IgD-negative memory B cell (primary cell): ENCODE results near the gene ZNF177. TPM values are rescaled to one million over a fixed set of nuclear protein-coding genes. Genes with fewer than 3 reads are reported as not detected.
A peak's percentile ranks its signal among the peaks of the same experiment; 100 is the strongest.

Source experiments
- H3K27ac Mint-ChIP-seq, 3 donors: one replicate each; pipeline ENCODE4 v1.8.0; 2020 to 2022; ENCODE audit warnings: mild to moderate bottlenecking in 3 of 3, mixed read lengths in 3 of 3, moderate library complexity in 1 of 3
- H3K27me3 Mint-ChIP-seq: one replicate; pipeline ENCODE4 v1.8.0; 2021; ENCODE audit warnings: mixed read lengths
- H3K36me3 Mint-ChIP-seq: one replicate; pipeline ENCODE4 v1.8.0; 2020; ENCODE audit warnings: mild to moderate bottlenecking, mixed read lengths
- H3K4me1 Mint-ChIP-seq, 3 donors: one replicate each; pipeline ENCODE4 v1.8.0; 2020 to 2022; ENCODE audit warnings: mixed read lengths in 3 of 3, mild to moderate bottlenecking in 1 of 3
- H3K4me3 Mint-ChIP-seq, 4 donors: one replicate each; pipeline ENCODE4 v1.8.0; 2020 to 2022; ENCODE audit warnings: mild to moderate bottlenecking in 4 of 4, mixed read lengths in 4 of 4, moderate library complexity in 3 of 4
- H3K9me3 Mint-ChIP-seq, 3 donors: one replicate each; pipeline ENCODE4 v1.8.0; 2020 to 2021; ENCODE audit warnings: mixed read lengths in 3 of 3, mild to moderate bottlenecking in 1 of 3
- polyA plus RNA-seq: library from polyadenylated mRNA; unstranded; fragments of 300-500 nt; fragmentation: Illumina TruSeq; gene quantifications from one replicate; pipeline ENCODE4 v1.2.3, GENCODE V29; 2021

Gene ZNF177
- polyA plus RNA-seq, 1 donor from 2014 or later: 1.6 TPM

GRCh38 chr19:9354651-9355050 is 8.2 kb upstream of the ZNF177 start:
- Mint-ChIP-seq H3K9me3 (peaks cover 7 to 30% (median 23%) of the 10 kb centered on the region in 3 donors), H3K4me1 (peaks cover 0 to 1% (median 0%) of the 10 kb centered on the region in 3 donors), H3K36me3 (peaks cover 14% of the 10 kb centered on the region), H3K27ac (no peak overlapping the region), H3K27me3 (no peaks in the 10 kb centered on the region), H3K4me3 (no peak overlapping the region)

- Mint-ChIP-seq H3K27ac (no peak overlapping the region), H3K9me3 (peaks cover 16 to 69% (median 46%) of the 10 kb centered on the region in 3 donors), H3K4me1 (no peaks in the 10 kb centered on the region), H3K27me3 (no peaks in the 10 kb centered on the region), H3K4me3 (no peak overlapping the region), H3K36me3 (peaks cover 36% of the 10 kb centered on the region)
Observed at GRCh38 chr19:9370738-9371619, 8.2 kb downstream of the ZNF177 start.

GRCh38 chr19:9381361-9381785 is 18.6 kb downstream of the ZNF177 start:
- H3K9me3 Mint-ChIP-seq: peaks cover 20 to 57% (median 56%) of the 10 kb centered on the region in 3 donors
- peaks cover 0 to under 1% (median 0%) of the 10 kb centered on the region in 3 donors for H3K4me1 Mint-ChIP-seq
- peaks cover 46% of the 10 kb centered on the region for H3K36me3 Mint-ChIP-seq

GRCh38 chr19:9406798-9407352 is 44.1 kb downstream of the ZNF177 start:
- H3K9me3 Mint-ChIP-seq: peaks cover 17 to 34% (median 28%) of the 10 kb centered on the region in 3 donors
- peaks cover 3% of the 10 kb centered on the region for H3K36me3 Mint-ChIP-seq
- H3K4me1 Mint-ChIP-seq: peaks cover 2 to 3% (median 2%) of the 10 kb centered on the region in 3 donors
- H3K4me3 Mint-ChIP-seq: peak overlapping the region; percentile 71 to 89 (median 76)
- H3K27ac Mint-ChIP-seq: peak overlapping the region in 1 of 3 donors; percentile 46
- peaks cover 3% of the 10 kb centered on the region for H3K27me3 Mint-ChIP-seq

More at GRCh38 chr19:9381361-9381785, 18.6 kb downstream of the ZNF177 start:
- no peak overlapping the region for H3K4me3 Mint-ChIP-seq
- H3K27me3 Mint-ChIP-seq: no peaks in the 10 kb centered on the region
- H3K27ac Mint-ChIP-seq: no peak overlapping the region

- Mint-ChIP-seq H3K9me3 (peaks cover 16 to 38% (median 34%) of the 10 kb centered on the region in 3 donors), H3K4me3 (peak overlapping the region in 3 of 4 donors; percentile 10 to 89 (median 84)), H3K27me3 (peaks cover 3% of the 10 kb centered on the region), H3K27ac (no peak overlapping the region), H3K4me1 (peaks cover 2 to 3% (median 2%) of the 10 kb centered on the region in 3 donors), H3K36me3 (peaks cover 6% of the 10 kb centered on the region)
Observed at GRCh38 chr19:9407827-9408226, 45.0 kb downstream of the ZNF177 start.

GRCh38 chr19:9413240-9413954 is 50.6 kb downstream of the ZNF177 start:
- Mint-ChIP-seq H3K4me1 (peaks cover 0 to 2% (median 0%) of the 10 kb centered on the region in 3 donors), H3K9me3 (peaks cover 17 to 41% (median 40%) of the 10 kb centered on the region in 3 donors), H3K4me3 (peak overlapping the region in 1 of 4 donors; percentile 17), H3K36me3 (peaks cover 33% of the 10 kb centered on the region), H3K27ac (no peak overlapping the region), H3K27me3 (no peaks in the 10 kb centered on the region)

GRCh38 chr19:9427941-9428340 is 65.1 kb downstream of the ZNF177 start:
- Mint-ChIP-seq H3K27ac (no peak overlapping the region), H3K4me1 (peaks cover 2 to 10% (median 8%) of the 10 kb centered on the region in 3 donors), H3K4me3 (no peak overlapping the region), H3K27me3 (no peaks in the 10 kb centered on the region), H3K9me3 (peaks cover 2 to 22% (median 10%) of the 10 kb centered on the region in 3 donors), H3K36me3 (peaks cover 30% of the 10 kb centered on the region)

GRCh38 chr19:9430444-9430843 is 67.6 kb downstream of the ZNF177 start:
- Mint-ChIP-seq H3K4me3 (no peak overlapping the region), H3K4me1 (peaks cover 18 to 22% (median 22%) of the 10 kb centered on the region in 3 donors)

GRCh38 chr19:9431475-9431874 is 68.7 kb downstream of the ZNF177 start:
- H3K4me3 Mint-ChIP-seq: peak overlapping the region in 1 of 4 donors; percentile 56
- peaks cover 0 to 9% (median 4%) of the 10 kb centered on the region in 3 donors for H3K9me3 Mint-ChIP-seq
- peaks cover 15% of the 10 kb centered on the region for H3K36me3 Mint-ChIP-seq
- no peak overlapping the region for H3K27ac Mint-ChIP-seq
- peaks cover 25 to 30% (median 28%) of the 10 kb centered on the region in 3 donors for H3K4me1 Mint-ChIP-seq
- H3K27me3 Mint-ChIP-seq: no peaks in the 10 kb centered on the region

More at GRCh38 chr19:9430444-9430843, 67.6 kb downstream of the ZNF177 start:
- Mint-ChIP-seq H3K36me3 (peaks cover 18% of the 10 kb centered on the region), H3K27ac (peak overlapping the region in 1 of 3 donors; percentile 58), H3K27me3 (no peaks in the 10 kb centered on the region), H3K9me3 (peaks cover 0 to 9% (median 4%) of the 10 kb centered on the region in 3 donors)

Other genes starting within 250 kb of the ZNF177 start
- gene OR7G1, start 247.2 kb upstream of the ZNF177 start, polyA plus RNA-seq: not detected
- not detected for gene OR7G3, start 236.1 kb upstream of the ZNF177 start, polyA plus RNA-seq
- 51.6 TPM for gene ZNF317, start 222.6 kb upstream of the ZNF177 start, polyA plus RNA-seq
- 0.43 TPM for gene OR7D2, start 184.0 kb upstream of the ZNF177 start, polyA plus RNA-seq
- gene OR7D4, start 143.4 kb upstream of the ZNF177 start, polyA plus RNA-seq: not detected
- not detected for gene OR7E24, start 112.1 kb upstream of the ZNF177 start, polyA plus RNA-seq
- 8.6 TPM for gene ZNF699, start 53.2 kb upstream of the ZNF177 start, polyA plus RNA-seq
- 24.6 TPM for gene ZNF559, start 38.8 kb upstream of the ZNF177 start, polyA plus RNA-seq
- gene ZNF266, start 72.6 kb downstream of the ZNF177 start, polyA plus RNA-seq: 14.5 TPM
- gene ZNF560, start 135.6 kb downstream of the ZNF177 start, polyA plus RNA-seq: not detected
- gene ZNF426, start 175.6 kb downstream of the ZNF177 start, polyA plus RNA-seq: 12.1 TPM
- gene ZNF121, start 221.5 kb downstream of the ZNF177 start, polyA plus RNA-seq: 2.9 TPM